Transverse colon (tissue), 4 donors: ENCODE measurements around the gene ZC3HAV1L.

Source experiments
- CTCF ChIP-seq, 5 experiments: fragments of 200-600 bp in 3 of 5; fragments of 450-650 bp in 2 of 5; sonication (generic) in 3 of 5; IDR thresholded peaks; 1 replicate in 2 of 5; 2 replicates in 3 of 5; pipeline ENCODE4 v1.5.1; 2016 to 2017; ENCODE audit warnings: antibody characterized with exemption in 5 of 5, inconsistent platforms in 3 of 5, mild to moderate bottlenecking in 2 of 5, moderate library complexity in 1 of 5
- POLR2AphosphoS5 ChIP-seq, 3 donors: sonication (generic); formaldehyde crosslinking; IDR thresholded peaks; one replicate each; pipeline ENCODE4 v1.6.1; 2016; ENCODE audit warnings: antibody characterized with exemption in 3 of 3

- TF ChIP-seq POLR2AphosphoS5 (IDR thresholded peaks at IDR 0.05): no peak
- TF ChIP-seq CTCF (IDR thresholded peaks at IDR 0.05): no peak
These were observed 24.1 kb upstream of the ZC3HAV1L start for GRCh38 chr7:139059905-139060304.
